Mesendoderm (in vitro differentiated cells): ENCODE results near the gene CACNG6.
"Not testable (repeated sequence)": the region's sequence is repeated elsewhere in the genome, so short reads cannot be mapped to it uniquely, and the experiment has no call there.

ENCODE experiments used
- DNase-seq: peaks from one replicate; pipeline ENCODE4 v3.0.0; 2013
- H2AK5ac ChIP-seq: 2 replicates; pipeline ENCODE4 v1.6.1; 2013; ENCODE audit warnings: low read length, inconsistent platforms
- H2BK120ac ChIP-seq: 2 replicates; pipeline ENCODE4 v1.6.1; 2013; ENCODE audit warnings: low read depth, mild to moderate bottlenecking, low read length, moderate library complexity, mixed read lengths
- H2BK15ac ChIP-seq: replicated peaks from 2 replicates; pipeline ENCODE4 v1.6.1; 2013; ENCODE audit warnings: low read depth, mild to moderate bottlenecking, moderate library complexity
- H2BK5ac ChIP-seq: 2 replicates; pipeline ENCODE4 v1.6.1; 2013; ENCODE audit warnings: low read length, inconsistent platforms
- H3K18ac ChIP-seq: 2 replicates; pipeline ENCODE4 v1.6.1; 2013; ENCODE audit warnings: mild to moderate bottlenecking, low read length, mixed read lengths
- H3K23ac ChIP-seq: one replicate; pipeline ENCODE4 v1.6.1; 2013; ENCODE audit warnings: low read length
- H3K27ac ChIP-seq: 2 replicates; pipeline ENCODE4 v1.5.1; 2013; ENCODE audit warnings: low read depth, mild to moderate bottlenecking, inconsistent platforms, low read length, moderate library complexity
- H3K27me3 ChIP-seq: 2 replicates; pipeline ENCODE4 v1.6.1; 2013; ENCODE audit warnings: low read length, control low read depth, mild to moderate bottlenecking, inconsistent platforms; ENCODE audit not compliant: insufficient read depth, poor library complexity
- H3K36me3 ChIP-seq: 2 replicates; pipeline ENCODE4 v1.6.1; 2013; ENCODE audit warnings: low read length, inconsistent platforms; ENCODE audit not compliant: control insufficient read depth, insufficient read depth
- H3K4ac ChIP-seq: one replicate; pipeline ENCODE4 v1.6.1; 2013; ENCODE audit warnings: low read depth, mild to moderate bottlenecking, low read length, moderate library complexity
- H3K4me1 ChIP-seq: 2 replicates; pipeline ENCODE4 v1.6.1; 2013; ENCODE audit warnings: low read depth, low read length, inconsistent platforms; ENCODE audit not compliant: control insufficient read depth
- H3K4me2 ChIP-seq: 2 replicates; pipeline ENCODE4 v1.6.1; 2013; ENCODE audit warnings: low read length
- H3K4me3 ChIP-seq: 2 replicates; pipeline ENCODE4 v1.5.1; 2013; ENCODE audit warnings: mild to moderate bottlenecking, low read length
- H3K56ac ChIP-seq: one replicate; pipeline ENCODE4 v1.6.1; 2013; ENCODE audit warnings: low read length
- H3K79me1 ChIP-seq: 2 replicates; pipeline ENCODE4 v1.6.1; 2013; ENCODE audit warnings: low read length, inconsistent platforms
- H3K79me2 ChIP-seq: 2 replicates; pipeline ENCODE4 v1.6.1; 2013; ENCODE audit warnings: mild to moderate bottlenecking, low read length; ENCODE audit not compliant: control insufficient read depth, insufficient read depth
- H3K9ac ChIP-seq: 2 replicates; pipeline ENCODE4 v1.6.1; 2013; ENCODE audit warnings: low read length, inconsistent platforms
- H4K5ac ChIP-seq: one replicate; pipeline ENCODE4 v1.6.1; 2013; ENCODE audit warnings: low read length
- H4K8ac ChIP-seq: one replicate; pipeline ENCODE4 v1.6.1; 2013; ENCODE audit warnings: low read depth, mild to moderate bottlenecking, control low read depth, low read length, moderate library complexity
- WGBS: extraction: QIAGEN DNeasy Blood & Tissue Kit; methylation state at CpG from one replicate; pipeline ENCODE4 v1.1.7; 2013; ENCODE audit warnings: low lambda C conversion rate, missing lambda C conversion rate; ENCODE audit not compliant: insufficient coverage; ENCODE audit errors: extremely low coverage; 5-methylcytosine and 5-hydroxymethylcytosine counted together

Gene CACNG6

GRCh38 chr19:54035215-54036178 lies 44.1 kb downstream of the CACNG6 start:
- H3K27ac ChIP-seq: peak overlapping the region; percentile 92
- peak; percentile 91 for DNase-seq
- no peaks in the 10 kb centered on the region for H3K79me2 ChIP-seq
- no peak overlapping the region for H3K9ac ChIP-seq
- H3K18ac ChIP-seq: peak overlapping the region; percentile 71
- peak overlapping the region; percentile 39 for H4K8ac ChIP-seq
- H3K23ac ChIP-seq: no peak overlapping the region
- whole genome bisulfite sequencing: no CpG with 5 or more reads among the region's 4 CpGs
- H2BK120ac ChIP-seq: peak overlapping the region; percentile 24
- no peaks in the 10 kb centered on the region for H3K36me3 ChIP-seq
- H2AK5ac ChIP-seq: no peak overlapping the region
- H3K4me1 ChIP-seq: peaks cover 3% of the 10 kb centered on the region
- no peaks in the 10 kb centered on the region for H3K27me3 ChIP-seq
- peak overlapping the region; percentile 59 for H3K56ac ChIP-seq
- no peak overlapping the region for H4K5ac ChIP-seq
- H3K4me3 ChIP-seq: no peak overlapping the region
- peak overlapping the region; percentile 31 for H2BK5ac ChIP-seq
- H3K79me1 ChIP-seq: no peaks in the 10 kb centered on the region
- H2BK15ac ChIP-seq: peak overlapping the region; percentile 27
- H3K4ac ChIP-seq: peak overlapping the region; percentile 37
- no peak overlapping the region for H3K4me2 ChIP-seq

- H2BK15ac ChIP-seq, H4K5ac ChIP-seq, H4K8ac ChIP-seq, H2BK120ac ChIP-seq, H3K27me3 ChIP-seq, H3K79me1 ChIP-seq, H3K79me2 ChIP-seq, H3K4ac ChIP-seq, DNase-seq, H2BK5ac ChIP-seq, H3K4me2 ChIP-seq, H3K4me3 ChIP-seq, H3K9ac ChIP-seq, H3K23ac ChIP-seq, H2AK5ac ChIP-seq, H3K36me3 ChIP-seq, H3K4me1 ChIP-seq: not testable (repeated sequence)
- Histone ChIP-seq H3K27ac (peak overlapping the region; percentile 75), H3K18ac (peak overlapping the region; percentile 68), H3K56ac (peak overlapping the region; percentile 60)
- WGBS: no CpG with 5 or more reads among the region's 5 CpGs
Measured at GRCh38 chr19:54036542-54036941, 45.1 kb downstream of the CACNG6 start.

GRCh38 chr19:54040003-54040402 lies 48.6 kb downstream of the CACNG6 start:
- Histone ChIP-seq H3K56ac (no peak overlapping the region), H3K27me3 (no peaks in the 10 kb centered on the region), H3K79me2 (no peaks in the 10 kb centered on the region), H3K4me1 (no peaks in the 10 kb centered on the region), H2AK5ac (no peak overlapping the region), H3K27ac (no peak overlapping the region), H3K79me1 (no peaks in the 10 kb centered on the region), H3K4me3 (no peak overlapping the region), H3K9ac (no peak overlapping the region), H4K8ac (no peak overlapping the region), H2BK120ac (no peak overlapping the region), H3K4ac (no peak overlapping the region), H3K36me3 (no peaks in the 10 kb centered on the region), H2BK15ac (no peak overlapping the region), H3K18ac (no peak overlapping the region), H3K4me2 (no peak overlapping the region), H4K5ac (no peak overlapping the region), H2BK5ac (no peak overlapping the region), H3K23ac (no peak overlapping the region)
- DNase-seq: no peak
- no CpG with 5 or more reads among the region's 4 CpGs for WGBS

GRCh38 chr19:54041969-54042606 lies 50.7 kb downstream of the CACNG6 start:
- no peak overlapping the region for H3K4ac ChIP-seq

GRCh38 chr19:54042989-54043388 lies 51.6 kb downstream of the CACNG6 start:
- Histone ChIP-seq H3K56ac (no peak overlapping the region), H3K18ac (no peak overlapping the region), H3K9ac (no peak overlapping the region), H2BK5ac (no peak overlapping the region), H3K4ac (no peak overlapping the region), H3K36me3 (no peaks in the 10 kb centered on the region), H3K79me2 (no peaks in the 10 kb centered on the region), H4K8ac (no peak overlapping the region), H2BK120ac (no peak overlapping the region), H3K27me3 (no peaks in the 10 kb centered on the region), H3K23ac (no peak overlapping the region), H2BK15ac (no peak overlapping the region), H3K4me1 (no peaks in the 10 kb centered on the region), H3K79me1 (no peaks in the 10 kb centered on the region), H2AK5ac (no peak overlapping the region), H3K27ac (no peak overlapping the region), H3K4me2 (no peak overlapping the region), H4K5ac (no peak overlapping the region), H3K4me3 (no peak overlapping the region)
- DNase-seq: no peak
- no CpG with 5 or more reads among the region's 3 CpGs for WGBS

More at GRCh38 chr19:54041969-54042606, 50.7 kb downstream of the CACNG6 start:
- peak; percentile 94 for DNase-seq
- Histone ChIP-seq H4K5ac (no peak overlapping the region), H3K4me1 (no peaks in the 10 kb centered on the region), H3K27ac (peak overlapping the region; percentile 12), H3K79me2 (no peaks in the 10 kb centered on the region), H3K56ac (peak overlapping the region; percentile 22), H3K9ac (no peak overlapping the region), H2BK15ac (no peak overlapping the region), H4K8ac (no peak overlapping the region), H2BK5ac (no peak overlapping the region), H3K36me3 (no peaks in the 10 kb centered on the region), H3K27me3 (no peaks in the 10 kb centered on the region), H2AK5ac (no peak overlapping the region), H3K4me2 (no peak overlapping the region), H3K4me3 (no peak overlapping the region), H3K79me1 (no peaks in the 10 kb centered on the region), H3K23ac (no peak overlapping the region), H3K18ac (no peak overlapping the region), H2BK120ac (no peak overlapping the region)
- 100% methylated on average over 2 of the region's 9 CpGs for WGBS
